ENCODE results near the gene MRFAP1L1.

Gene MRFAP1L1

GRCh38 chr4:6668391-6668790 is 41.3 kb downstream of the MRFAP1L1 start:
- no peak for TF ChIP-seq CTCF (IDR thresholded peaks at IDR 0.05; ENCODE audit: low read depth, low read length, missing control alignments)
- in situ Hi-C loops (cut with HindIII; ENCODE audit: low pct_ligation_motif_present, low sequenced_read_pairs), result no loop called here
- Histone ChIP-seq H3K36me3 (replicated peaks) (no peaks in the 10 kb centered on the region), H3K27me3 (replicated peaks) (peaks cover 14% of the 10 kb centered on the region), H3K27ac (no peak overlapping the region), H3K4me3 (ENCODE audit: low read depth, low read length) (no peak overlapping the region)
- peak; percentile 56 for DNase-seq

- H3K27me3 ChIP-seq (replicated peaks), result peaks cover 18% of the 10 kb centered on the region
- H3K4me3 ChIP-seq (ENCODE audit: low read depth, low read length), result no peak overlapping the region
- TF ChIP-seq CTCF (IDR thresholded peaks at IDR 0.05; ENCODE audit: low read depth, low read length, missing control alignments), result no peak
- DNase-seq, result no peak
- no peak overlapping the region for H3K27ac ChIP-seq
- in situ Hi-C loops (cut with HindIII; ENCODE audit: low pct_ligation_motif_present, low sequenced_read_pairs), result no loop called here
- H3K36me3 ChIP-seq (replicated peaks), result no peaks in the 10 kb centered on the region
Observed at GRCh38 chr4:6665320-6665654, 44.4 kb downstream of the MRFAP1L1 start.

- H3K27me3 ChIP-seq (replicated peaks), result peaks cover 18% of the 10 kb centered on the region
- no peak overlapping the region for H3K4me3 ChIP-seq (ENCODE audit: low read depth, low read length)
- in situ Hi-C loops (cut with HindIII; ENCODE audit: low pct_ligation_motif_present, low sequenced_read_pairs), result no loop called here
Observed at GRCh38 chr4:6663596-6664393, 45.9 kb downstream of the MRFAP1L1 start.

GRCh38 chr4:6662591-6662990 is 47.1 kb downstream of the MRFAP1L1 start:
- no peak for TF ChIP-seq CTCF (IDR thresholded peaks at IDR 0.05; ENCODE audit: low read depth, low read length, missing control alignments)
- no peak for DNase-seq
- no peak overlapping the region for H3K4me3 ChIP-seq (ENCODE audit: low read depth, low read length)
- peaks cover 18% of the 10 kb centered on the region for H3K27me3 ChIP-seq (replicated peaks)
- H3K36me3 ChIP-seq (replicated peaks), result no peaks in the 10 kb centered on the region
- in situ Hi-C loops (cut with HindIII; ENCODE audit: low pct_ligation_motif_present, low sequenced_read_pairs), result no loop called here
- H3K27ac ChIP-seq, result no peak overlapping the region

More at GRCh38 chr4:6663596-6664393, 45.9 kb downstream of the MRFAP1L1 start:
- H3K36me3 ChIP-seq (replicated peaks), result no peaks in the 10 kb centered on the region
- no peak overlapping the region for H3K27ac ChIP-seq
- DNase-seq, result no peak
- TF ChIP-seq CTCF (IDR thresholded peaks at IDR 0.05; ENCODE audit: low read depth, low read length, missing control alignments), result no peak

- DNase-seq, result no peak
- no peak for TF ChIP-seq CTCF (IDR thresholded peaks at IDR 0.05; ENCODE audit: low read depth, low read length, missing control alignments)
- Histone ChIP-seq H3K27ac (no peak overlapping the region), H3K4me3 (ENCODE audit: low read depth, low read length) (no peak overlapping the region), H3K36me3 (replicated peaks) (no peaks in the 10 kb centered on the region), H3K27me3 (replicated peaks) (peaks cover 18% of the 10 kb centered on the region)
- in situ Hi-C loops (cut with HindIII; ENCODE audit: low pct_ligation_motif_present, low sequenced_read_pairs), result no loop called here
Observed at GRCh38 chr4:6660430-6660829, 49.2 kb downstream of the MRFAP1L1 start.

- H3K4me3 ChIP-seq (ENCODE audit: low read depth, low read length), result no peak overlapping the region
- peaks cover 15% of the 10 kb centered on the region for H3K27me3 ChIP-seq (replicated peaks)
- no peak overlapping the region for H3K27ac ChIP-seq
- no peak for DNase-seq
- no peak for TF ChIP-seq CTCF (IDR thresholded peaks at IDR 0.05; ENCODE audit: low read depth, low read length, missing control alignments)
- H3K36me3 ChIP-seq (replicated peaks), result no peaks in the 10 kb centered on the region
- in situ Hi-C loops (cut with HindIII; ENCODE audit: low pct_ligation_motif_present, low sequenced_read_pairs), result no loop called here
Observed at GRCh38 chr4:6659897-6660296, 49.8 kb downstream of the MRFAP1L1 start.
